ENCODE data around the gene TP53RK. TPM values are rescaled to one million over a fixed set of nuclear protein-coding genes. Genes with fewer than 3 reads are reported as not detected.

The TP53RK gene
- total and polyA plus RNA-seq, 2 of the 13 experiments (the other 11 are each of a cell fraction or from before 2014, with no cell fraction given), result 12.9 to 25.5 TPM

GRCh38 chr20:46674253-46675083 lies 14.8 kb downstream of the TP53RK start (continued):
- no peak for TF ChIP-seq SNRNP70 (IDR thresholded peaks at IDR 0.05; ENCODE audit: low read depth, low read length)
- peak; percentile 76; the same call in 1 of the 2 replicates for TF ChIP-seq ZIK1 (CRISPR knock-in tag; IDR thresholded peaks at IDR 0.05; ENCODE audit: borderline replicate concordance, low read depth)
- peak; percentile 90 for TF ChIP-seq ZBED4 (CRISPR knock-in tag; IDR thresholded peaks at IDR 0.05; ENCODE audit: borderline replicate concordance)
- peak; percentile 77 for TF ChIP-seq RAD21 (CRISPR knock-in tag; IDR thresholded peaks at IDR 0.05)
- peak; percentile 84; the same call in 1 of the 2 replicates for TF ChIP-seq ZNF451 (CRISPR knock-in tag; IDR thresholded peaks at IDR 0.05)
- TF ChIP-seq ZNF557 (CRISPR knock-in tag; IDR thresholded peaks at IDR 0.05), result no peak
- peak; percentile 97 for TF ChIP-seq PITX1 (CRISPR knock-in tag; IDR thresholded peaks at IDR 0.05)
- no peak for TF ChIP-seq AGO1 (IDR thresholded peaks at IDR 0.05; ENCODE audit: low read depth, low read length, poor library complexity, severe bottlenecking)
- TF ChIP-seq MZF1 (CRISPR knock-in tag; IDR thresholded peaks at IDR 0.05; ENCODE audit: borderline replicate concordance), result 0 out of 2 replicates have a peak, but pooled peaks have one; percentile 61
- no peak for TF ChIP-seq RORA (CRISPR knock-in tag; IDR thresholded peaks at IDR 0.05)
- 0 out of 2 replicates have a peak, but pooled peaks have one; percentile 42 for TF ChIP-seq ZNF570 (CRISPR knock-in tag; IDR thresholded peaks at IDR 0.05; ENCODE audit: borderline replicate concordance)
- no peak; the same call in 1 of the 2 replicates for TF ChIP-seq ARHGAP35 (CRISPR knock-in tag; IDR thresholded peaks at IDR 0.05; ENCODE audit: borderline replicate concordance)
- no peak for TF ChIP-seq SUZ12 (IDR thresholded peaks at IDR 0.05; ENCODE audit: low read depth, low read length)
- TF ChIP-seq JUND (CRISPR knock-in tag; IDR thresholded peaks at IDR 0.05), result peak; percentile 52
- peak; percentile 94 for TF ChIP-seq BCL3 (CRISPR knock-in tag; IDR thresholded peaks at IDR 0.05)
- TF ChIP-seq GFI1 (CRISPR knock-in tag; IDR thresholded peaks at IDR 0.05; ENCODE audit: borderline replicate concordance), result peak; percentile 80; the same call in 1 of the 2 replicates

Data from HepG2 (cell line).